OCI-LY1 (cell line): ENCODE measurements around the gene MYMX.

Experiments used
- H2AFZ ChIP-seq: fragments of 200-600 bp; sonication (generic), shearing (Covaris generic); 2 replicates; pipeline ENCODE4 v1.6.0; 2014; ENCODE audit warnings: antibody characterized with exemption, mild to moderate bottlenecking, low read length
- H3F3A ChIP-seq: fragments of 200-600 bp; sonication (generic), shearing (Covaris generic); 2 replicates; pipeline ENCODE4 v1.6.0; 2014; ENCODE audit warnings: mild to moderate bottlenecking, antibody characterized with exemption, low read length, moderate library complexity; ENCODE audit not compliant: insufficient read depth
- H3K27ac ChIP-seq: fragments of 200-600 bp; sonication (generic); 2 replicates; pipeline ENCODE4 v1.5.1; 2014; ENCODE audit warnings: low read length, mixed run types, mild to moderate bottlenecking, low read depth; ENCODE audit not compliant: poor library complexity, severe bottlenecking
- H3K27me3 ChIP-seq: fragments of 200-600 bp; sonication (generic); 2 replicates; pipeline ENCODE4 v1.6.0; 2014; ENCODE audit warnings: antibody characterized with exemption, mild to moderate bottlenecking, low read length, moderate library complexity; ENCODE audit not compliant: insufficient read depth
- H3K36me3 ChIP-seq: fragments of 200-600 bp; sonication (generic); 2 replicates; pipeline ENCODE4 v1.6.1; 2014; ENCODE audit warnings: mild to moderate bottlenecking, antibody characterized with exemption, low read length, moderate library complexity, mixed read lengths; ENCODE audit not compliant: insufficient read depth
- H3K4me1 ChIP-seq: fragments of 200-600 bp; sonication (generic); 2 replicates; pipeline ENCODE4 v1.5.1; 2014; ENCODE audit warnings: mild to moderate bottlenecking, low read length, moderate library complexity; ENCODE audit not compliant: insufficient read depth, severe bottlenecking
- H3K4me2 ChIP-seq: fragments of 200-600 bp; sonication (generic), shearing (Covaris generic); 2 replicates; pipeline ENCODE4 v1.6.1; 2014; ENCODE audit warnings: low read length
- H3K4me3 ChIP-seq: fragments of 200-600 bp; sonication (generic); 2 replicates; pipeline ENCODE4 v1.5.1; 2014; ENCODE audit warnings: low read length, low read depth, mild to moderate bottlenecking, mixed read lengths; ENCODE audit not compliant: poor library complexity, severe bottlenecking
- H3K79me2 ChIP-seq: fragments of 200-600 bp; shearing (Covaris generic); 2 replicates; pipeline ENCODE4 v1.6.1; 2016; ENCODE audit warnings: mixed run types, low read length, mixed read lengths; ENCODE audit not compliant: insufficient read depth
- H3K9ac ChIP-seq: fragments of 200-600 bp; sonication (generic), shearing (Covaris generic); 2 replicates; pipeline ENCODE4 v1.6.1; 2014; ENCODE audit warnings: mild to moderate bottlenecking, low read length, mixed read lengths
- H3K9me2 ChIP-seq: fragments of 200-600 bp; sonication (generic), shearing (Covaris generic); 2 replicates; pipeline ENCODE4 v1.6.1; 2014; ENCODE audit warnings: low read depth, mild to moderate bottlenecking, low read length, mixed read lengths
- H3K9me3 ChIP-seq: fragments of 200-600 bp; shearing (Covaris generic); 2 replicates; pipeline ENCODE4 v1.6.1; 2014; ENCODE audit warnings: low read length, mixed read lengths
- H4K20me1 ChIP-seq: fragments of 200-600 bp; sonication (generic), shearing (Covaris generic); 2 replicates; pipeline ENCODE4 v1.6.0; 2016; ENCODE audit warnings: mild to moderate bottlenecking, low read length; ENCODE audit not compliant: insufficient read depth
- EZH2 ChIP-seq: fragments of 200-600 bp; sonication (generic), shearing (Covaris generic); IDR thresholded peaks from 2 replicates; pipeline ENCODE4 v1.8.0; 2017; ENCODE audit warnings: borderline replicate concordance, mixed run types, mild to moderate bottlenecking, antibody characterized with exemption, low read length, moderate library complexity, mixed read lengths
- TF ChIP-seq, protein P1 (sequence below): fragments of 200-600 bp; sonication (generic), shearing (Covaris generic); IDR thresholded peaks from 2 replicates; pipeline ENCODE4 v1.5.1; 2017; ENCODE audit warnings: mild to moderate bottlenecking, antibody characterized with exemption, low read length, moderate library complexity, mixed read lengths

MYMX gene

GRCh38 chr6:44214307-44214706, 2.4 kb upstream of the MYMX start:
- Histone ChIP-seq H3K9me2 (no peaks in the 10 kb centered on the region), H3F3A (peaks cover 6% of the 10 kb centered on the region; the same call in 1 of the 2 replicates), H4K20me1 (no peaks in the 10 kb centered on the region), H3K4me3 (no peak overlapping the region), H3K9ac (no peak overlapping the region), H2AFZ (no peak overlapping the region), H3K36me3 (no peaks in the 10 kb centered on the region), H3K9me3 (no peaks in the 10 kb centered on the region), H3K27ac (no peak overlapping the region), H3K79me2 (no peaks in the 10 kb centered on the region), H3K4me1 (peaks cover 14% of the 10 kb centered on the region), H3K4me2 (no peak overlapping the region), H3K27me3 (no peaks in the 10 kb centered on the region; the same call in 1 of the 2 replicates)
- no peak for TF ChIP-seq EZH2
- TF ChIP-seq, protein P1, sequence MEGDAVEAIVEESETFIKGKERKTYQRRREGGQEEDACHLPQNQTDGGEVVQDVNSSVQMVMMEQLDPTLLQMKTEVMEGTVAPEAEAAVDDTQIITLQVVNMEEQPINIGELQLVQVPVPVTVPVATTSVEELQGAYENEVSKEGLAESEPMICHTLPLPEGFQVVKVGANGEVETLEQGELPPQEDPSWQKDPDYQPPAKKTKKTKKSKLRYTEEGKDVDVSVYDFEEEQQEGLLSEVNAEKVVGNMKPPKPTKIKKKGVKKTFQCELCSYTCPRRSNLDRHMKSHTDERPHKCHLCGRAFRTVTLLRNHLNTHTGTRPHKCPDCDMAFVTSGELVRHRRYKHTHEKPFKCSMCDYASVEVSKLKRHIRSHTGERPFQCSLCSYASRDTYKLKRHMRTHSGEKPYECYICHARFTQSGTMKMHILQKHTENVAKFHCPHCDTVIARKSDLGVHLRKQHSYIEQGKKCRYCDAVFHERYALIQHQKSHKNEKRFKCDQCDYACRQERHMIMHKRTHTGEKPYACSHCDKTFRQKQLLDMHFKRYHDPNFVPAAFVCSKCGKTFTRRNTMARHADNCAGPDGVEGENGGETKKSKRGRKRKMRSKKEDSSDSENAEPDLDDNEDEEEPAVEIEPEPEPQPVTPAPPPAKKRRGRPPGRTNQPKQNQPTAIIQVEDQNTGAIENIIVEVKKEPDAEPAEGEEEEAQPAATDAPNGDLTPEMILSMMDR: no peak

DNA sequence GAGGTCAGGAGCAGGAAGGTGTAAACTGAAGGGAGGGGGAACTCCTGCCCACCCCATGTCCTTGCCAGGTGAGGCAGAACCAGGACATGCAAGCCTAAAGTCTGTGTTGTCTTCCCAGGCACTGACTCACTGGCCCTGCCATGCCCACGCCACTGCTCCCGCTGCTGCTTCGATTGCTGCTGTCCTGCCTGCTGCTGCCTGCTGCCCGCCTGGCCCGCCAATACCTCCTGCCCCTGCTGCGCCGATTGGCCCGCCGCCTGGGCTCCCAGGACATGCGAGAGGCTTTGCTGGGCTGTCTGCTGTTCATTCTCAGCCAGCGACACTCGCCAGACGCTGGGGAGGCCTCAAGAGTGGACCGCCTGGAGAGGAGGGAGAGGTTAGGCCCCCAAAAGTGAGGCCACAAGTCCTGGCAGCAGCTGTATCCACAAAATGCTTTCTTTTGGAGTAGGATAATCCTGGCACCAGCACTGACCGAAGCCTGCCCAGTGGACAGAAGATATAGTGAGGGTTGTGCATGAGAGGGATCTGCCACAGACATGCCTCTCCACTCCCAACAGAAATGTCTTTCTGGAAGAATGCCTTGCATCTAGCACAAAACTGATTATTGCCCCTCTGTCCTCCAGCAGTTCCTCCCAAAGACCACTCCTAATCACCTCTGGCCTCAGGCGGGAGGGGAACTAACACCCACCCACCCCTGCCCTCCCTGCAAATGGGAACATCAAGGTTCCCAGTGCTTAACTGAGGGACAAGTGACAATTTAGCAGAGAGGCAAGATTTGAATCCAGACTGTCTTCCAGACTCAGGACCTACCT, 812 bp downstream of the MYMX start:
- no peak for TF ChIP-seq EZH2
- TF ChIP-seq, protein P1: no peak
- peaks cover 29% of the 10 kb centered on the region for H3K4me1 ChIP-seq
- H3K9me3 ChIP-seq: no peaks in the 10 kb centered on the region
- peaks cover 10% of the 10 kb centered on the region for H3F3A ChIP-seq
- no peak overlapping the region for H3K4me2 ChIP-seq
- no peak overlapping the region for H3K4me3 ChIP-seq
- no peak overlapping the region for H3K27ac ChIP-seq
- H3K27me3 ChIP-seq: no peaks in the 10 kb centered on the region
- no peaks in the 10 kb centered on the region for H3K36me3 ChIP-seq
- H3K9ac ChIP-seq: no peak overlapping the region
- no peaks in the 10 kb centered on the region for H4K20me1 ChIP-seq
- H3K9me2 ChIP-seq: no peaks in the 10 kb centered on the region
- H2AFZ ChIP-seq: no peak overlapping the region
- H3K79me2 ChIP-seq: no peaks in the 10 kb centered on the region

GRCh38 chr6:44219053-44219814, 2.5 kb downstream of the MYMX start:
- TF ChIP-seq, protein P1: no peak
- TF ChIP-seq EZH2: no peak
- Histone ChIP-seq H3K9ac (peak overlapping the region; percentile 54), H2AFZ (no peak overlapping the region), H3K4me2 (peak overlapping the region; percentile 71), H3K4me1 (peaks cover 38% of the 10 kb centered on the region), H3K27ac (peak overlapping the region; percentile 52), H3K9me2 (no peaks in the 10 kb centered on the region), H3K36me3 (no peaks in the 10 kb centered on the region), H3F3A (peaks cover 10% of the 10 kb centered on the region), H3K4me3 (peak overlapping the region; percentile 59), H3K79me2 (no peaks in the 10 kb centered on the region), H4K20me1 (no peaks in the 10 kb centered on the region), H3K9me3 (no peaks in the 10 kb centered on the region), H3K27me3 (no peaks in the 10 kb centered on the region)
